ENCODE results near the gene PLEKHF1.

DNA sequence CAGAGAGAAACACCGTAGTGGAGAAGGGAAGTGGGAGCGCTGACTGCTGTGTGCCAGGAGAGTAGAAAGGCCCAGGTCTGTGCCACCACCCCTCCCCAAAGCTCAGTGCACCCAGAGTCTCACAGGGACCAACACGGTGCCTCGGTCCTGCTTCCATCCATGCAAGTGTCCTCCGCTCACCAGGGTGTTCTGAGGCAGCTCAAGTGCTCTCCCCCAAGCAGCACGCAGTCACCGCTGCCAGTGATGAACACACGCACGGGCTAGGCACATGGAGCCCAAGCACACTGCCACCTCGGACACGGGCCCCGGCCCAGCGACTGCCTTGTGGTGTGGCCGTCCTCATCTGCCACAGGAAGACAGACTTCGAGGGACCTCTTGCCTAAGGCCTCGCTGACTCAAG lies 48.7 kb upstream of the PLEKHF1 start:
- TF ChIP-seq, protein P1, sequence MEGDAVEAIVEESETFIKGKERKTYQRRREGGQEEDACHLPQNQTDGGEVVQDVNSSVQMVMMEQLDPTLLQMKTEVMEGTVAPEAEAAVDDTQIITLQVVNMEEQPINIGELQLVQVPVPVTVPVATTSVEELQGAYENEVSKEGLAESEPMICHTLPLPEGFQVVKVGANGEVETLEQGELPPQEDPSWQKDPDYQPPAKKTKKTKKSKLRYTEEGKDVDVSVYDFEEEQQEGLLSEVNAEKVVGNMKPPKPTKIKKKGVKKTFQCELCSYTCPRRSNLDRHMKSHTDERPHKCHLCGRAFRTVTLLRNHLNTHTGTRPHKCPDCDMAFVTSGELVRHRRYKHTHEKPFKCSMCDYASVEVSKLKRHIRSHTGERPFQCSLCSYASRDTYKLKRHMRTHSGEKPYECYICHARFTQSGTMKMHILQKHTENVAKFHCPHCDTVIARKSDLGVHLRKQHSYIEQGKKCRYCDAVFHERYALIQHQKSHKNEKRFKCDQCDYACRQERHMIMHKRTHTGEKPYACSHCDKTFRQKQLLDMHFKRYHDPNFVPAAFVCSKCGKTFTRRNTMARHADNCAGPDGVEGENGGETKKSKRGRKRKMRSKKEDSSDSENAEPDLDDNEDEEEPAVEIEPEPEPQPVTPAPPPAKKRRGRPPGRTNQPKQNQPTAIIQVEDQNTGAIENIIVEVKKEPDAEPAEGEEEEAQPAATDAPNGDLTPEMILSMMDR (IDR thresholded peaks at IDR 0.05), result no peak
- TF ChIP-seq POLR2A (IDR thresholded peaks at IDR 0.05), result no peak
